Measurements from ENCODE around the gene ZNF691.

Gene ZNF691

GRCh38 chr1:42841010-42841409, 5.4 kb upstream of the ZNF691 start:
- H3K4me3 ChIP-seq (replicated peaks in 1 of 2; ENCODE audit: low read depth in 2 of 2, low read length in 2 of 2) = no peak overlapping the region
- TF ChIP-seq, protein P1, sequence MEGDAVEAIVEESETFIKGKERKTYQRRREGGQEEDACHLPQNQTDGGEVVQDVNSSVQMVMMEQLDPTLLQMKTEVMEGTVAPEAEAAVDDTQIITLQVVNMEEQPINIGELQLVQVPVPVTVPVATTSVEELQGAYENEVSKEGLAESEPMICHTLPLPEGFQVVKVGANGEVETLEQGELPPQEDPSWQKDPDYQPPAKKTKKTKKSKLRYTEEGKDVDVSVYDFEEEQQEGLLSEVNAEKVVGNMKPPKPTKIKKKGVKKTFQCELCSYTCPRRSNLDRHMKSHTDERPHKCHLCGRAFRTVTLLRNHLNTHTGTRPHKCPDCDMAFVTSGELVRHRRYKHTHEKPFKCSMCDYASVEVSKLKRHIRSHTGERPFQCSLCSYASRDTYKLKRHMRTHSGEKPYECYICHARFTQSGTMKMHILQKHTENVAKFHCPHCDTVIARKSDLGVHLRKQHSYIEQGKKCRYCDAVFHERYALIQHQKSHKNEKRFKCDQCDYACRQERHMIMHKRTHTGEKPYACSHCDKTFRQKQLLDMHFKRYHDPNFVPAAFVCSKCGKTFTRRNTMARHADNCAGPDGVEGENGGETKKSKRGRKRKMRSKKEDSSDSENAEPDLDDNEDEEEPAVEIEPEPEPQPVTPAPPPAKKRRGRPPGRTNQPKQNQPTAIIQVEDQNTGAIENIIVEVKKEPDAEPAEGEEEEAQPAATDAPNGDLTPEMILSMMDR (IDR thresholded peaks at IDR 0.05; ENCODE audit: low read depth, low read length) = no peak
- no peak for DNase-seq (ENCODE audit: low read depth in 2 of 2)

- no peak overlapping the region for H3K4me3 ChIP-seq (replicated peaks in 1 of 2; ENCODE audit: low read depth in 2 of 2, low read length in 2 of 2)
- TF ChIP-seq, protein P1 (IDR thresholded peaks at IDR 0.05; ENCODE audit: low read depth, low read length) = no peak
- no peak for DNase-seq (ENCODE audit: low read depth in 2 of 2)
Measured at GRCh38 chr1:42841440-42842147, 4.8 kb upstream of the ZNF691 start.

GRCh38 chr1:42844592-42845140, 1.7 kb upstream of the ZNF691 start:
- TF ChIP-seq, protein P1 (IDR thresholded peaks at IDR 0.05; ENCODE audit: low read depth, low read length) = no peak
- DNase-seq (ENCODE audit: low read depth in 2 of 2) = peak in 1 of 2 donors; percentile 65
- no peak overlapping the region for H3K4me3 ChIP-seq (replicated peaks in 1 of 2; ENCODE audit: low read depth in 2 of 2, low read length in 2 of 2)

- H3K4me3 ChIP-seq (replicated peaks in 1 of 2; ENCODE audit: low read depth in 2 of 2, low read length in 2 of 2) = no peak overlapping the region
- DNase-seq (ENCODE audit: low read depth in 2 of 2) = no peak
- TF ChIP-seq, protein P1 (IDR thresholded peaks at IDR 0.05; ENCODE audit: low read depth, low read length) = no peak
Measured at GRCh38 chr1:42845193-42845592, 1.2 kb upstream of the ZNF691 start.

- peak overlapping the region; percentile 83 to 94 for H3K4me3 ChIP-seq (replicated peaks in 1 of 2; ENCODE audit: low read depth in 2 of 2, low read length in 2 of 2)
- TF ChIP-seq, protein P1 (IDR thresholded peaks at IDR 0.05; ENCODE audit: low read depth, low read length) = no peak
- peak in 1 of 2 donors; percentile 6 for DNase-seq (ENCODE audit: low read depth in 2 of 2)
Measured at GRCh38 chr1:42845866-42846256, 552 bp upstream of the ZNF691 start.

- no peak for DNase-seq (ENCODE audit: low read depth in 2 of 2)
- peak overlapping the region; percentile 83 to 94 for H3K4me3 ChIP-seq (replicated peaks in 1 of 2; ENCODE audit: low read depth in 2 of 2, low read length in 2 of 2)
- TF ChIP-seq, protein P1 (IDR thresholded peaks at IDR 0.05; ENCODE audit: low read depth, low read length) = no peak
Measured at GRCh38 chr1:42847111-42847595, 740 bp downstream of the ZNF691 start.

All from cardiac fibroblast (primary cell).